Measurements from ENCODE around the gene PRPF38A. TPM values are rescaled to one million over a fixed set of nuclear protein-coding genes. Genes with fewer than 3 reads are reported as not detected.
A peak's percentile ranks its signal among the peaks of the same experiment; 100 is the strongest.

Gene PRPF38A
- total RNA-seq, 1 donor, result 12.5 TPM

GRCh38 chr1:52359676-52360594, 44.5 kb upstream of the PRPF38A start:
- no peak for DNase-seq (ENCODE audit: low read depth)
- no peak for TF ChIP-seq CTCF (IDR thresholded peaks at IDR 0.05; ENCODE audit: insufficient read depth, low read depth, low read length)
- no peak overlapping the region for H3K4me3 ChIP-seq (ENCODE audit: low read depth, low read length)

- no peak for DNase-seq (ENCODE audit: low read depth)
- no peak for TF ChIP-seq CTCF (IDR thresholded peaks at IDR 0.05; ENCODE audit: insufficient read depth, low read depth, low read length)
- H3K4me3 ChIP-seq (ENCODE audit: low read depth, low read length), result no peak overlapping the region
Observed at GRCh38 chr1:52360595-52360968, 43.8 kb upstream of the PRPF38A start.

- TF ChIP-seq CTCF (IDR thresholded peaks at IDR 0.05; ENCODE audit: insufficient read depth, low read depth, low read length), result no peak
- DNase-seq (ENCODE audit: low read depth), result no peak
- peak overlapping the region; percentile 83 for H3K4me3 ChIP-seq (ENCODE audit: low read depth, low read length)
Observed at GRCh38 chr1:52364235-52364839, 40.1 kb upstream of the PRPF38A start.

GRCh38 chr1:52365071-52365745, 39.2 kb upstream of the PRPF38A start:
- no peak for TF ChIP-seq CTCF (IDR thresholded peaks at IDR 0.05; ENCODE audit: insufficient read depth, low read depth, low read length)
- H3K4me3 ChIP-seq (ENCODE audit: low read depth, low read length), result peak overlapping the region; percentile 83
- DNase-seq (ENCODE audit: low read depth), result peak; percentile 83

- no peak for TF ChIP-seq CTCF (IDR thresholded peaks at IDR 0.05; ENCODE audit: insufficient read depth, low read depth, low read length)
- H3K4me3 ChIP-seq (ENCODE audit: low read depth, low read length), result peak within 1 kb of the TSS; percentile 83
- DNase-seq (ENCODE audit: low read depth), result peak; percentile 98
Observed at GRCh38 chr1:52365746-52366516, 38.5 kb upstream of the PRPF38A start, which contains the start of gene CC2D1B. Gene CC2D1B (minus strand): TSS chr1:52366205. CDS start chr1:52364620, 1,585 bp downstream.

GRCh38 chr1:52366517-52366827, 37.9 kb upstream of the PRPF38A start:
- DNase-seq (ENCODE audit: low read depth), result no peak

More at GRCh38 chr1:52366517-52366827, 37.9 kb upstream of the PRPF38A start:
- peak overlapping the region; percentile 83 for H3K4me3 ChIP-seq (ENCODE audit: low read depth, low read length)
- no peak for TF ChIP-seq CTCF (IDR thresholded peaks at IDR 0.05; ENCODE audit: insufficient read depth, low read depth, low read length)
